K562 (cell line): ENCODE measurements around the gene USP10. TPM values are rescaled to one million over a fixed set of nuclear protein-coding genes. Genes with fewer than 3 reads are reported as not detected.

ENCODE experiments used
- ATAC-seq: fragments of 200-7000 bp; cut with Tn5 transposase; 3 replicates; pipeline ENCODE4 v1.9.1; 2020; ENCODE audit warnings: moderate library complexity
- BruUV-seq: library from RNA; stranded (reverse); fragments of 400-500 nt; replicated peaks from 2 replicates; lab custom pipeline; 2021; lab: Mats Ljungman, UMichigan
- CTCF ChIA-PET: fragments of 300-600 bp; formaldehyde crosslinking; extraction: SDS; loops from one replicate; lab custom pipeline; 2021; ENCODE audit warnings: low intra/inter-chr PET ratio; lab: Yijun Ruan, JAX
- POLR2A ChIA-PET: fragments of 300-600, 350-650 bp; sonication (Branson Sonifier 250); formaldehyde crosslinking; extraction: SDS; loops from one replicate; lab custom pipeline; 2021; ENCODE audit warnings: antibody characterized with exemption, inconsistent platforms; lab: Yijun Ruan, JAX
- DNase-seq, 4 experiments: peaks; one replicate each; pipeline versions ENCODE4 v3.0.0 to v3.0.0-alpha.2; 2011 to 2018; ENCODE audit warnings: low spot score in 3 of 4, mixed read lengths in 3 of 4; ENCODE audit errors: extremely low read depth in 1 of 4
- FAIRE-seq: peaks from 2 replicates; lab custom pipeline; 2011; peaks lifted over from hg19 to GRCh38; lab: Jason Lieb, UNC
- H2AFZ ChIP-seq: 2 replicates; pipeline ENCODE4 v1.6.0; 2011; ENCODE audit warnings: low read depth, low read length, control low read depth, inconsistent platforms
- H3K27ac ChIP-seq: fragments of 200-600 bp; 3 replicates; pipeline ENCODE4 v1.8.0; 2011; ENCODE audit warnings: low read depth, mild to moderate bottlenecking, control low read depth, inconsistent platforms, low read length, moderate library complexity, mixed read lengths; ENCODE audit errors: extremely low read depth
- H3K27me3 ChIP-seq, 2 experiments: fragments of 300-600 bp in 1 of 2; 2 replicates in 1 of 2; 3 replicates in 1 of 2; pipeline versions ENCODE4 v1.6.0 to v1.8.0; 2011; ENCODE audit warnings: inconsistent platforms in 2 of 2, low read length in 2 of 2, mild to moderate bottlenecking in 1 of 2, mixed read lengths in 1 of 2, moderate library complexity in 1 of 2; ENCODE audit not compliant: control insufficient read depth in 2 of 2, insufficient read depth in 2 of 2
- H3K36me3 ChIP-seq: fragments of 300-600 bp; 3 replicates; pipeline ENCODE4 v1.8.0; 2011; ENCODE audit warnings: mild to moderate bottlenecking, low read length, inconsistent platforms; ENCODE audit not compliant: control insufficient read depth, insufficient read depth
- H3K4me1 ChIP-seq, 2 experiments: fragments of 200-600 bp in 1 of 2; replicated peaks in 1 of 2; 2 replicates in 1 of 2; 3 replicates in 1 of 2; pipeline versions ENCODE4 v1.5.1 to v1.8.0; 2011; ENCODE audit warnings: inconsistent platforms in 2 of 2, low read length in 2 of 2, mild to moderate bottlenecking in 1 of 2, mixed read lengths in 1 of 2, moderate library complexity in 1 of 2; ENCODE audit not compliant: control insufficient read depth in 2 of 2, insufficient read depth in 2 of 2
- H3K4me2 ChIP-seq: 2 replicates; pipeline ENCODE4 v1.6.1; 2011; ENCODE audit warnings: low read length, control low read depth, inconsistent platforms, mixed read lengths; ENCODE audit not compliant: insufficient read depth
- H3K4me3 ChIP-seq: fragments of 200-600 bp; sonication (generic), shearing (Covaris generic); 2 replicates; pipeline ENCODE4 v1.5.1; 2016; ENCODE audit warnings: control low read depth, inconsistent platforms
- H3K79me2 ChIP-seq: fragments of 200-600 bp; 3 replicates; pipeline ENCODE4 v1.8.0; 2011; ENCODE audit warnings: low read length, inconsistent platforms; ENCODE audit not compliant: control insufficient read depth, insufficient read depth
- H3K9ac ChIP-seq, 2 experiments: 2 replicates each; pipeline versions ENCODE4 v1.6.0 to v1.6.1; 2011; ENCODE audit warnings: low read depth in 2 of 2, low read length in 2 of 2, control low read depth in 1 of 2, inconsistent platforms in 1 of 2, mild to moderate bottlenecking in 1 of 2, mixed read lengths in 1 of 2; ENCODE audit not compliant: insufficient read depth in 1 of 2
- H3K9me1 ChIP-seq: one replicate; pipeline ENCODE4 v1.6.0; 2011; ENCODE audit warnings: inconsistent platforms, mild to moderate bottlenecking, low read length, moderate library complexity; ENCODE audit not compliant: control insufficient read depth, insufficient read depth
- H3K9me3 ChIP-seq: replicated peaks from 2 replicates; pipeline ENCODE4 v1.5.1; 2011; ENCODE audit warnings: low read depth, low read length, inconsistent platforms; ENCODE audit not compliant: control insufficient read depth, insufficient read depth
- H4K20me1 ChIP-seq: replicated peaks from 2 replicates; pipeline ENCODE4 v1.6.1; 2011; ENCODE audit warnings: low read length, inconsistent platforms, mixed read lengths; ENCODE audit not compliant: control insufficient read depth, insufficient read depth
- AFF1 ChIP-seq, 2 experiments: fragments of 450-650 bp; IDR thresholded peaks; 2 replicates each; pipeline ENCODE4 v1.6.1; 2018; ENCODE audit warnings: mild to moderate bottlenecking in 2 of 2, low read depth in 1 of 2; ENCODE audit not compliant: partially characterized antibody in 2 of 2
- C11orf30 ChIP-seq: fragments of 450-650 bp; IDR thresholded peaks from 2 replicates; pipeline ENCODE4 v1.6.1; 2016; ENCODE audit warnings: low read depth, mild to moderate bottlenecking
- CHD4 ChIP-seq: fragments of 200-600 bp; sonication (generic); IDR thresholded peaks from 3 replicates; pipeline ENCODE4 v1.6.1; 2012; ENCODE audit warnings: low read depth, mild to moderate bottlenecking, mixed read lengths, low read length, inconsistent platforms; ENCODE audit not compliant: insufficient read depth, insufficient replicate concordance, poor library complexity, severe bottlenecking
- EP300 ChIP-seq: IDR thresholded peaks from 2 replicates; pipeline ENCODE4 v1.6.1; 2012; ENCODE audit warnings: low read length, improper control_type of control experiment
- HDAC1 ChIP-seq, 2 experiments: fragments of 450-650 bp; IDR thresholded peaks; 2 replicates each; pipeline ENCODE4 v1.6.1; 2016 to 2017; ENCODE audit warnings: inconsistent platforms in 1 of 2, mild to moderate bottlenecking in 1 of 2, moderate library complexity in 1 of 2
- MAFG ChIP-seq: fragments of 450-650 bp; conservative IDR thresholded peaks from 2 replicates; pipeline ENCODE4 v1.6.1; 2016; ENCODE audit warnings: missing genetic modification characterization, missing compliant biosample characterization
- SMARCC2 ChIP-seq: fragments of 450-650 bp; IDR thresholded peaks from 2 replicates; pipeline ENCODE4 v1.6.1; 2017; ENCODE audit warnings: antibody characterized with exemption, moderate library complexity, mild to moderate bottlenecking, low read depth
- SPI1 ChIP-seq: IDR thresholded peaks from 2 replicates; pipeline ENCODE4 v1.6.1; 2011; ENCODE audit warnings: low read depth, low read length, control low read depth, borderline replicate concordance
- TAF7 ChIP-seq: fragments of 450-650 bp; IDR thresholded peaks from 2 replicates; pipeline ENCODE4 v1.6.1; 2016; ENCODE audit warnings: missing genetic modification characterization, missing compliant biosample characterization
- XRCC3 ChIP-seq: fragments of 450-650 bp; IDR thresholded peaks from 2 replicates; pipeline ENCODE4 v1.6.1; 2017; ENCODE audit warnings: mild to moderate bottlenecking, moderate library complexity
- ZNF24 ChIP-seq: fragments of 450-650 bp; IDR thresholded peaks from 2 replicates; pipeline ENCODE4 v1.6.1; 2016
- ZNF3 ChIP-seq: fragments of 250-450 bp; sonication (Bioruptor Pico); IDR thresholded peaks from 2 replicates; pipeline ENCODE4 v1.5.0; 2021; ENCODE audit warnings: mild to moderate bottlenecking, moderate library complexity
- ZNF316 ChIP-seq: fragments of 450-650 bp; IDR thresholded peaks from 2 replicates; pipeline ENCODE4 v1.6.1; 2016
- ZZZ3 ChIP-seq: fragments of 450-650 bp; IDR thresholded peaks from 2 replicates; pipeline ENCODE4 v1.6.1; 2016; ENCODE audit warnings: antibody characterized with exemption, mild to moderate bottlenecking, moderate library complexity
- WGBS: fragments of 100-300 bp; shearing (Covaris generic); methylation state at CpG from one replicate; pipeline ENCODE4 v1.1.6; 2016; ENCODE audit warnings: low coverage, mixed read lengths; ENCODE audit not compliant: insufficient coverage; ENCODE audit errors: missing lambda C conversion rate; 5-methylcytosine and 5-hydroxymethylcytosine counted together
- in situ Hi-C: fragments of 300-500 bp; cut with MboI; formaldehyde crosslinking; loops from 4 replicates; pipeline ENCODE4 v1.15.0; 2018; ENCODE audit warnings: inconsistent platforms, mixed read lengths
- intact Hi-C: fragments of 100-400 bp; cut with micrococcal nuclease; formaldehyde crosslinking; loops from 2 replicates; pipeline ENCODE4 v1.14.2; 2022
- polyA plus RNA-seq, 8 experiments: library from polyadenylated mRNA; depleted of rRNA in 4 of 8; stranded (reverse) in 5 of 8; unstranded in 3 of 8; fragments of >200 nt; fragmentation: Nextera tagmentation in 2 of 8; fragmentation: Illumina TruSeq in 1 of 8; extraction: Ambion mirVana in 2 of 8; extraction: Trizol in 1 of 8; gene quantifications; 2 replicates each; pipeline versions ENCODE4 v1.2.1 to v1.2.3, GENCODE V29; 2011 to 2014; ENCODE audit warnings: inconsistent platforms in 1 of 8, missing spikeins in 1 of 8
- total RNA-seq, 7 experiments: library from RNA; depleted of rRNA in 6 of 7; stranded (reverse); fragments of >200 nt in 6 of 7; fragmentation: Illumina TruSeq in 2 of 7; extraction: Trizol in 2 of 7; gene quantifications; 2 replicates each; pipeline versions ENCODE4 v1.2.1 to v1.2.3, GENCODE V29; 2011 to 2021; ENCODE audit warnings: low replicate concordance in 1 of 7
- TF ChIP-seq, protein P1 (sequence below), 2 experiments: IDR thresholded peaks; 2 replicates each; pipeline ENCODE4 v1.6.1; 2012; ENCODE audit warnings: improper control_type of control experiment in 2 of 2, low read depth in 2 of 2, low read length in 2 of 2, borderline replicate concordance in 1 of 2

Gene USP10
- total and polyA plus RNA-seq, 9 of the 15 experiments (the other 6 are each of a cell fraction or from before 2014, with no cell fraction given), result 61.7 to 197 (median 116) TPM

GRCh38 chr16:84730406-84731106 lies 30.8 kb downstream of the USP10 start:
- in situ Hi-C loops, result no loop called here
- CTCF ChIA-PET, result interaction anchor here (0.7 to 1.1 kb wide), 2 partner anchors 54 to 108 kb away, joined by 5 to 6 read pairs; no protein-coding TSS in a partner anchor
- Histone ChIP-seq H3K4me1 (peaks cover 26 to 64% of the 10 kb centered on the region in 2 experiments), H3K4me2 (peak overlapping the region; percentile 56; the same call in 1 of the 2 replicates), H4K20me1 (peaks cover 23% of the 10 kb centered on the region), H3K4me3 (no peak overlapping the region), H3K27ac (peak overlapping the region; percentile 94), H3K36me3 (peaks cover 25% of the 10 kb centered on the region; the same call in 2 of the 3 replicates), H3K9ac (peak overlapping the region in 1 of 2 experiments; percentile 68; a peak in 2 of 4 replicates), H3K9me1 (no peaks in the 10 kb centered on the region), H2AFZ (no peak overlapping the region), H3K27me3 (no peaks in the 10 kb centered on the region), H3K9me3 (no peaks in the 10 kb centered on the region), H3K79me2 (peaks cover 99% of the 10 kb centered on the region)
- no TSS peak for BruUV-seq
- DNase-seq, result peak; percentile 68 to 90 (median 74)
- peak; percentile 94 for FAIRE-seq
- 3% methylated on average over 9 of the region's 9 CpGs for WGBS
- peak; percentile 82 for ATAC-seq
- intact Hi-C loops, result no loop called here
- POLR2A ChIA-PET, result interaction anchor here (0.7 to 2.1 kb wide), 15 partner anchors 9 to 133 kb away, joined by 3 to 12 read pairs (median 4); partner anchors contain the start of gene KLHL36
- TF ChIP-seq SMARCC2 (peak; percentile 79; the same call in 1 of the 2 replicates), ZNF24 (no peak), ZZZ3 (peak; percentile 18; the same call in 1 of the 2 replicates), CHD4 (peak; percentile 44), HDAC1 (IDR thresholded peaks at IDR 0.05) (peak in 1 of 2 experiments; percentile 38; a peak in 1 of 4 replicates), EP300 (peak; percentile 79), ZNF316 (peak; percentile 91), ZNF3 (no peak), AFF1 (IDR thresholded peaks at IDR 0.05; ENCODE audit: low read depth in 1 of 2, partially characterized antibody in 2 of 2) (peak in 1 of 2 experiments; percentile 6), SPI1 (peak; percentile 99), C11orf30 (peak; percentile 91), TAF7 (tag) (peak; percentile 25; the same call in 1 of the 2 replicates), MAFG (tag) (peak; percentile 89), XRCC3 (no peak)
- TF ChIP-seq, protein P1, sequence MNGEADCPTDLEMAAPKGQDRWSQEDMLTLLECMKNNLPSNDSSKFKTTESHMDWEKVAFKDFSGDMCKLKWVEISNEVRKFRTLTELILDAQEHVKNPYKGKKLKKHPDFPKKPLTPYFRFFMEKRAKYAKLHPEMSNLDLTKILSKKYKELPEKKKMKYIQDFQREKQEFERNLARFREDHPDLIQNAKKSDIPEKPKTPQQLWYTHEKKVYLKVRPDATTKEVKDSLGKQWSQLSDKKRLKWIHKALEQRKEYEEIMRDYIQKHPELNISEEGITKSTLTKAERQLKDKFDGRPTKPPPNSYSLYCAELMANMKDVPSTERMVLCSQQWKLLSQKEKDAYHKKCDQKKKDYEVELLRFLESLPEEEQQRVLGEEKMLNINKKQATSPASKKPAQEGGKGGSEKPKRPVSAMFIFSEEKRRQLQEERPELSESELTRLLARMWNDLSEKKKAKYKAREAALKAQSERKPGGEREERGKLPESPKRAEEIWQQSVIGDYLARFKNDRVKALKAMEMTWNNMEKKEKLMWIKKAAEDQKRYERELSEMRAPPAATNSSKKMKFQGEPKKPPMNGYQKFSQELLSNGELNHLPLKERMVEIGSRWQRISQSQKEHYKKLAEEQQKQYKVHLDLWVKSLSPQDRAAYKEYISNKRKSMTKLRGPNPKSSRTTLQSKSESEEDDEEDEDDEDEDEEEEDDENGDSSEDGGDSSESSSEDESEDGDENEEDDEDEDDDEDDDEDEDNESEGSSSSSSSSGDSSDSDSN (IDR thresholded peaks at IDR 0.05; ENCODE audit: borderline replicate concordance in 1 of 2, low read depth in 2 of 2, low read length in 2 of 2), result 0 out of 4 replicates have a peak, but pooled peaks of 1 of the 2 experiments have one; percentile 17
